Stimulated activated CD8-positive, alpha-beta memory T cell treated with anti-CD3 and anti-CD28 coated beads, Interleukin-7, amount 100 ng/mL, for 1 hour (primary cell): ENCODE results near the gene ZNF566.
"Not testable (repeated sequence)": the region's sequence is repeated elsewhere in the genome, so short reads cannot be mapped to it uniquely, and the experiment has no call there.

Experiments used
- DNase-seq, 2 donors: peaks; one replicate each; pipeline ENCODE4 v3.0.0-alpha.2; 2020; ENCODE audit warnings: low read depth in 2 of 2

Gene ZNF566

DNA sequence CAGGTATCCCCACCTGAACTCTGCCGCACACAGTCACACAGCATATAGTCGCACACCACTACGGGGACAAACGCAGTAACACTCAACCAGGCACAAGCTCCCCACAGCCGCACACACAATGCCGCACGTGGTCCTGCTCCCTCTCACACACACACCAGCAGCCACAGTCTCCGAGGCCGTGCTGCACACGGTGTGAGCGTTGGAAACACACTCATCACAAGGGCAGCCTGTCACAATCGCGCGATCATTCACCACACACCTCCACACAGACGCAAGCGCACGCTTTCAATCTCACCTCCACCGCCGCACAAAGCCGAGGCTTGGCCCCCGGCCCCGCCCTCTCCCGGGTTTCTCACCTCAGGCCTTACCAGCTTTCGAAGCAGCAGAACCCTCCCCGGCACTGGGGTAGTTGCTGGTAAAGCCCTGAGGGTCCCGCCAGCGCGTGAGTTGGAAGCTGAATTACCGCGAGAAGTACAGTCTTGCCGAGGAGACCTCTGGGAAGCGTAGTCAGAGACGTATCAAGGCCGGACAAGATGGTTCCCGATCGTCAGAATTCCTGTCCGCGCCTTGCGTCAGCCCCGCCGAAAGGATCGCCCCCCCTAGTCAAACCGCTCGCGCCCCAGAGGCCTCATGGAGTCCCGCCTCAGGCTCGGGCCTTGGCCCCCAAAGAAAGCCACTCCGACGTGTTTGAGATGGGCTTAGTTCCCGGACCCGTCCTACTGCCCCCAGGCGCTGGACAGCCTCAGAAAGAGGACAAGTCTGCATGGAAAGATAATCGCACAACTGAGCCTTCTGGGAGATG is at the start of gene ZNF566:
TSS of gene ZNF566 (minus strand) at position 444 of the 802 bp plus-strand sequence. CDS start 13,004 bp downstream, outside the sequence.
- peak; percentile 77 for DNase-seq

- DNase-seq: peak in 1 of 2 donors; percentile 0
Measured at GRCh38 chr19:36528921-36529518, 39.7 kb upstream of the ZNF566 start.

DNA sequence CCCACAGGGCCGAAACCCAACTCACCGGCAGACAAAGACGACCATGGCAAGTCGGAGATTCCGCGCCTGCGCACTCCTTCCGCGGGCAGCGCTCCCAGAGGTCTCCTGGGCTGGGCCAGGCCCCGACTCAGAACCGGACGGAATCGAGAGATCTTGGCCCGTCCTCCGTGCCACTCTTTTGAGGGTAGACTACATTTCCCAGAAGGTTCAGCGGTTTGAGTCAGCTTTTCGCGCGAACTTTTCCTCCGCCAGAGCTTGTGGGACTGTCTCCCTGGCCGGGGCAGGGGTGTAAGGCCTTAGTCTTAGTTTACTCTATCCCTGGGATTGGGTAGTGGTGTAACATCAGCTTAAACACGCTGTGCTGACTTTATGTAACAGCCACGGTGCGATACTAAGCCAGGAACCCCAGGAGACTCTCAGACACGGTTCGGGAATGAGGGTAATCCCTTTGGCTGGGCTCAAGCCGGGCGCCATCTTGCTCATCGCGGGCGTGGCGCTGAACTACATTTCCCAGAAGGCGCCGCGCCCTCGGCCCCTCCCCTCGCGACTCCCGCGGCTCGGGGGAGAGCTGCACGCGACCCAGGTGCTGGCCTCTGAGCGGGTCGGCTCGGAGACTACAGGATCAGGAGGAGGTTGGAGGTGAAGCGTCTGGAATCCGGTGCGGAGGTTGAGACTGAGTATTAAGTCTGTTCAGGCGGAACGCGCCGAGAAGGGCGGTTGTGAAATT is 39.0 kb upstream of the ZNF566 start, which contains the start of gene ZNF260:
TSS of gene ZNF260 (minus strand) at position 78 of the 727 bp plus-strand sequence. CDS start 13,033 bp downstream, outside the sequence.
- peak; percentile 76 to 87 for DNase-seq

DNA sequence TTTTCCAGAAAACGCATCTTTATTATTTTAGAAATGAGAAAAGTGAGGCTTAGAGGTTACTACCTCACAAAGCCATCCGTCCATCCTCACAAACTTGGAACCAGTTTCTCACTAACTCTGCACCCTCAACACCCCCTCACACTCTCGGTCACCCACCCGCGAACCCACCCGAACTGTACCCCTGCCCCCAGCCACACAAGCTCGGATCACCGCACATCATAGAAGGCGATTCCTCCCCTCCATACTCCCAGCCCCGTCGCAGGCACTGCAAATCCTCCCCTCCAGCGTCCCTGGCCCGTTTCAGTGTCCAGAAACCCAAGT is 38.5 kb upstream of the ZNF566 start:
- DNase-seq: no peak

- DNase-seq: no peak
Measured at GRCh38 chr19:36527341-36527740, 38.0 kb upstream of the ZNF566 start.

- DNase-seq: no peak
Measured at GRCh38 chr19:36526581-36526980, 37.2 kb upstream of the ZNF566 start.

DNA sequence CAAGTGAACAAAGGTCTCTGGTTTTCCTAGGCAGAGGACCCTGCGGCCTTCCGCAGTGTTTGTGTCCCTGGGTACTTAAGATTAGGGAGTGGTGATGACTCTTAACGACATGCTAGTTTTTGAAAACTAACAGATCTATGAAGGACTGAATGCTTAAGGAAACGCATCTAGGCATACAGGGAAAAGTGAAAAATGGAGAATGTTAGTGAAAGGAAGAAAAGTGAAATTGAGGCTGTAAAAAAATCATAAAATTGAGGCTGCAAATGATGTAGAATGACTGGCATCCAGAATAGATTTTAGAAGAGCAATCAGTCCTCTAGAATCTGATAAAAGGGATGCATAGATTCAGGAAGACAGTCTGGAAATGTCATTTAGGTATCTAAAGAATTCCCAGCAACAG is 35.3 kb upstream of the ZNF566 start:
- no peak for DNase-seq

- DNase-seq: no peak
Measured at GRCh38 chr19:36514012-36514612, 24.8 kb upstream of the ZNF566 start.

- DNase-seq: no peak
Measured at GRCh38 chr19:36508325-36508724, 19.0 kb upstream of the ZNF566 start.

- DNase-seq: no peak
Measured at GRCh38 chr19:36501973-36502372, 12.6 kb upstream of the ZNF566 start.

DNA sequence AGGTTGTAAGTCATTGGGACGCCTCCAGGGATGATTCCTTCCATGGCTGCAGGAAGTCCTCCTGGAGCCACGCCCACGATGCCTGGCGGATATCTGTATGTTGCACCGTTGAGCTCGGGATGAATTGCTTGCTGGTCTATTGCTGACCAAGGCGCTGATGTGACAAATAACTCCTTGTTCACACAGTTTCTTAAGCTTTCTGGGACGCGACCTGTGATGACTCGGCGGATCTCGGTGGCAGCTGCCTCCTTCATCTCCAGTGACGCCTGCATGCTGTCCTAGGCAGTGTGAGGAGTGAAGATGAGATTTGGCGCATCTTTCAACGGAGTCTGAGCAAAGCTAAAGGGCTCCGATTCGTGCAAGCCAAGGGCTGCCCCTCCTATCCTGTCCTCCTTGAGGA is 7.6 kb upstream of the ZNF566 start:
- DNase-seq: no peak

- not testable (repeated sequence) for DNase-seq
Measured at GRCh38 chr19:36492689-36493453, 3.5 kb upstream of the ZNF566 start.

DNA sequence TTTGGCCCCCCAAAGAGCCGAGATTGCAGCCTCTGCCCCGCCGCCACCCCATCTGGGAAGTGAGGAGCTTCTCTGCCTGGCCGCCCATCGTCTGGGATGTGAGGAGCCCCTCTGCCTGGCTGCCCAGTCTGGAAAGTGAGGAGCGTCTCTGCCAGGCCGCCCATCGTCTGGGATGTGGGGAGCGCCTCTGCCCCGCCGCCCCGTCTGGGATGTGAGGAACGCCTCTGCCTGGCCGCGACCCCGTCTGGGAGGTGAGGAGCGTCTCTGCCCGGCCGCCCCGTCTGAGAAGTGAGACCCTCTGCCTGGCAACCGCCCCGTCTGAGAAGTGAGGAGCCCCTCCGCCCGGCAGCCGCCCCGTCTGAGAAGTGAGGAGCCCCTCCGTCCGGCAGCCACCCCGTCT is 1.5 kb upstream of the ZNF566 start:
- not testable (repeated sequence) for DNase-seq

- DNase-seq: peak; percentile 42 to 43
Measured at GRCh38 chr19:36489920-36490415, 607 bp upstream of the ZNF566 start.

DNA sequence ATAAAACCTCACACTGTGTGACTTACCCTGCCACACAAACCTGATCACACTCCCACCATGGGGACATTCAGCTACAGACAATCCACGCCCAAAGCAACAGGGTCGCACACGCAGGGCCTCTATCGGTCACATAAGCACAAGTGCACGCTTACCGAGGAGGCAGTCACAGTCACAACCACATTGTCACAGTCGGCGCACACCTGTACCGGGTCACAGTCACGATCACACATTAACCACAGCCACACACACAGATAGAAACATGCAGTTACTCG is 579 bp downstream of the ZNF566 start:
- peak in 1 of 2 donors; percentile 4 for DNase-seq

GRCh38 chr19:36488118-36488845 is 1.1 kb downstream of the ZNF566 start:
- no peak for DNase-seq

DNA sequence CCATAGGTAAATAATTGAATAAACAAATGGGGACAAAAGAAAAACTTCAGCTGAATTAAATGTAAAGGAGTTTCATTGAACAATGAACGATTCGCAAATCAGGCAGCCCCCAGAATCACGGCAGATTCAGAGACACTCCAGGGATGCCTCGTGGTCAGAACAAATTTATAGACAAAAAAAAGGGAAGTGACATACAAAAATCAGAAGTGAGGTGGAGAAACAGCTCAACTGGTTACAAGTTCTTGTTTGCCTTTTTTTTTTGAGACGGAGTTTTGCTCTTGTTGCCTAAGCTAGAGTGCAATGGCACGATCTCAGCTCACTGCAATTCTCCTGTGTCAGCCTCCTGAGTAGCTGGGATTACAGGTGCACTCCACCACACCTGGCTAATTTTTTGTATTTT is 5.7 kb downstream of the ZNF566 start:
- no peak for DNase-seq

- no peak for DNase-seq
Measured at GRCh38 chr19:36482876-36483275, 6.5 kb downstream of the ZNF566 start.

DNA sequence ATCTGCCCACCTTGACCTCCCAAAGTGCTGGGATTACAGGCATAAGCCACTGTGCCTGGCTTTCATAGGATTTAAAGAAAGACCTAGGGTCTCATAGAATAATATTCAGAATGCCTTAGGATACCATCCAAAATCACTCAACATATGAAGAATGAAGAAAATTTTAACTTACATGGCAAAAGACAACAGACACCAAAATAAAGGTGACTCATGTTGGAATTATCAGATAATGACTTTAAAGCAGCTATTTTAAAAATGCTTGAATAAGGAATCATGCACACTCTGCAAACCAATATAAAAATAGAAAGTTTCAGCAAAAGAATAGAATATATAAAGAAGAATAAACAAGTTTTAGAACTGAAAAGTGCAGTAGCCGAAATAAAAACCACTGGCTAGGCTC is 29.3 kb downstream of the ZNF566 start:
- DNase-seq: no peak

DNA sequence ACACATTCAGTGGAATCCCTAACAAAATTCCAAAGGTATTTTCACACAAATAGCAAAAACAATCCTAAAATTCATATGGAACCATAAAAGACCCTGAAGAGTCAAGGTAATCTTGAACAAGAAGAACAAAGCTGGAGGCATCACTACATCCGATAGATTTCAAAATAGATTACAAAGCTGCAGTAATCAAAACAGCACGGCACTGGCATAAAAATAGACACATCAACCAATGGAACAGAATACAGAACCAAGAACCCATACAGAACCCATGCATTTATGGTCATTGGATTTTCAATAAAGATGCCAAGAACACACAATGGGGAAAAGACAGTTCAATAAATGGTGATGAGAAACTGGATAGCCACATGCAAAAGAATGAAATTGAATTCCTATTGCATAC is 32.5 kb downstream of the ZNF566 start:
- no peak for DNase-seq
